ENCODE results near the gene MKI67.

The MKI67 gene

GRCh38 chr10:128061306-128062300 is 64.6 kb downstream of the MKI67 start:
- Histone ChIP-seq H3K4me1 (ENCODE audit: insufficient read depth, low read length) (peaks cover 8% of the 10 kb centered on the region; the same call in 1 of the 2 replicates), H3K36me3 (ENCODE audit: insufficient read depth, low read depth, low read length) (no peaks in the 10 kb centered on the region), H3K4me3 (ENCODE audit: low read length) (no peak overlapping the region), H3K27me3 (ENCODE audit: insufficient read depth, low read length) (no peaks in the 10 kb centered on the region), H3K27ac (ENCODE audit: low read length) (no peak overlapping the region), H3K9ac (ENCODE audit: low read depth, low read length) (no peak overlapping the region), H3K9me3 (ENCODE audit: insufficient read depth, low read depth, low read length) (no peaks in the 10 kb centered on the region)

- Histone ChIP-seq H3K4me3 (ENCODE audit: low read length) (no peak overlapping the region), H3K9ac (ENCODE audit: low read depth, low read length) (no peak overlapping the region), H3K9me3 (ENCODE audit: insufficient read depth, low read depth, low read length) (no peaks in the 10 kb centered on the region), H3K36me3 (ENCODE audit: insufficient read depth, low read depth, low read length) (no peaks in the 10 kb centered on the region), H3K27me3 (ENCODE audit: insufficient read depth, low read length) (no peaks in the 10 kb centered on the region), H3K27ac (ENCODE audit: low read length) (no peak overlapping the region), H3K4me1 (ENCODE audit: insufficient read depth, low read length) (peaks cover 8% of the 10 kb centered on the region; the same call in 1 of the 2 replicates)
Observed at GRCh38 chr10:128060341-128061250, 65.6 kb downstream of the MKI67 start.

GRCh38 chr10:128059982-128060293 is 66.3 kb downstream of the MKI67 start:
- Histone ChIP-seq H3K9ac (ENCODE audit: low read depth, low read length) (no peak overlapping the region), H3K4me3 (ENCODE audit: low read length) (no peak overlapping the region), H3K9me3 (ENCODE audit: insufficient read depth, low read depth, low read length) (no peaks in the 10 kb centered on the region)

GRCh38 chr10:128059266-128059981 is 66.8 kb downstream of the MKI67 start:
- Histone ChIP-seq H3K27me3 (ENCODE audit: insufficient read depth, low read length) (no peaks in the 10 kb centered on the region), H3K36me3 (ENCODE audit: insufficient read depth, low read depth, low read length) (no peaks in the 10 kb centered on the region), H3K4me3 (ENCODE audit: low read length) (no peak overlapping the region), H3K27ac (ENCODE audit: low read length) (no peak overlapping the region), H3K9me3 (ENCODE audit: insufficient read depth, low read depth, low read length) (no peaks in the 10 kb centered on the region), H3K9ac (ENCODE audit: low read depth, low read length) (no peak overlapping the region), H3K4me1 (ENCODE audit: insufficient read depth, low read length) (peaks cover 8% of the 10 kb centered on the region; the same call in 1 of the 2 replicates)

More at GRCh38 chr10:128059982-128060293, 66.3 kb downstream of the MKI67 start:
- Histone ChIP-seq H3K36me3 (ENCODE audit: insufficient read depth, low read depth, low read length) (no peaks in the 10 kb centered on the region), H3K4me1 (ENCODE audit: insufficient read depth, low read length) (peaks cover 8% of the 10 kb centered on the region; the same call in 1 of the 2 replicates), H3K27ac (ENCODE audit: low read length) (no peak overlapping the region), H3K27me3 (ENCODE audit: insufficient read depth, low read length) (no peaks in the 10 kb centered on the region)

GRCh38 chr10:128058750-128059134 is 67.5 kb downstream of the MKI67 start:
- no peaks in the 10 kb centered on the region for H3K9me3 ChIP-seq (ENCODE audit: insufficient read depth, low read depth, low read length)
- H3K9ac ChIP-seq (ENCODE audit: low read depth, low read length), result no peak overlapping the region
- H3K4me1 ChIP-seq (ENCODE audit: insufficient read depth, low read length), result peaks cover 5% of the 10 kb centered on the region; the same call in 1 of the 2 replicates
- H3K4me3 ChIP-seq (ENCODE audit: low read length), result no peak overlapping the region
- no peak overlapping the region for H3K27ac ChIP-seq (ENCODE audit: low read length)
- no peaks in the 10 kb centered on the region for H3K27me3 ChIP-seq (ENCODE audit: insufficient read depth, low read length)
- no peaks in the 10 kb centered on the region for H3K36me3 ChIP-seq (ENCODE audit: insufficient read depth, low read depth, low read length)

GRCh38 chr10:128058106-128058749 is 68.0 kb downstream of the MKI67 start:
- Histone ChIP-seq H3K4me1 (ENCODE audit: insufficient read depth, low read length) (peaks cover under 1% of the 10 kb centered on the region; the same call in 1 of the 2 replicates), H3K9ac (ENCODE audit: low read depth, low read length) (no peak overlapping the region), H3K9me3 (ENCODE audit: insufficient read depth, low read depth, low read length) (no peaks in the 10 kb centered on the region), H3K27me3 (ENCODE audit: insufficient read depth, low read length) (no peaks in the 10 kb centered on the region), H3K36me3 (ENCODE audit: insufficient read depth, low read depth, low read length) (no peaks in the 10 kb centered on the region), H3K27ac (ENCODE audit: low read length) (no peak overlapping the region), H3K4me3 (ENCODE audit: low read length) (no peak overlapping the region)

GRCh38 chr10:128056303-128057050 is 69.7 kb downstream of the MKI67 start:
- H3K9ac ChIP-seq (ENCODE audit: low read depth, low read length), result no peak overlapping the region
- no peaks in the 10 kb centered on the region for H3K4me1 ChIP-seq (ENCODE audit: insufficient read depth, low read length)
- H3K27me3 ChIP-seq (ENCODE audit: insufficient read depth, low read length), result no peaks in the 10 kb centered on the region

GRCh38 chr10:128055061-128055868 is 71.0 kb downstream of the MKI67 start:
- no peak overlapping the region for H3K27ac ChIP-seq (ENCODE audit: low read length)
- H3K4me3 ChIP-seq (ENCODE audit: low read length), result no peak overlapping the region
- no peak overlapping the region for H3K9ac ChIP-seq (ENCODE audit: low read depth, low read length)
- no peaks in the 10 kb centered on the region for H3K36me3 ChIP-seq (ENCODE audit: insufficient read depth, low read depth, low read length)
- H3K27me3 ChIP-seq (ENCODE audit: insufficient read depth, low read length), result no peaks in the 10 kb centered on the region
- no peaks in the 10 kb centered on the region for H3K4me1 ChIP-seq (ENCODE audit: insufficient read depth, low read length)
- H3K9me3 ChIP-seq (ENCODE audit: insufficient read depth, low read depth, low read length), result no peaks in the 10 kb centered on the region

More at GRCh38 chr10:128056303-128057050, 69.7 kb downstream of the MKI67 start:
- H3K9me3 ChIP-seq (ENCODE audit: insufficient read depth, low read depth, low read length), result no peaks in the 10 kb centered on the region
- H3K4me3 ChIP-seq (ENCODE audit: low read length), result no peak overlapping the region
- no peak overlapping the region for H3K27ac ChIP-seq (ENCODE audit: low read length)
- H3K36me3 ChIP-seq (ENCODE audit: insufficient read depth, low read depth, low read length), result no peaks in the 10 kb centered on the region

- Histone ChIP-seq H3K4me1 (ENCODE audit: insufficient read depth, low read length) (no peaks in the 10 kb centered on the region), H3K4me3 (ENCODE audit: low read length) (no peak overlapping the region), H3K9me3 (ENCODE audit: insufficient read depth, low read depth, low read length) (no peaks in the 10 kb centered on the region), H3K36me3 (ENCODE audit: insufficient read depth, low read depth, low read length) (no peaks in the 10 kb centered on the region), H3K9ac (ENCODE audit: low read depth, low read length) (no peak overlapping the region), H3K27ac (ENCODE audit: low read length) (no peak overlapping the region), H3K27me3 (ENCODE audit: insufficient read depth, low read length) (no peaks in the 10 kb centered on the region)
Observed at GRCh38 chr10:128054163-128054970, 71.9 kb downstream of the MKI67 start.
